HepG2 (cell line): ENCODE measurements around the gene CKAP2L. TPM values are rescaled to one million over a fixed set of nuclear protein-coding genes. Genes with fewer than 3 reads are reported as not detected.

Experiments used
- ATF7 ChIP-seq, 2 experiments: fragments of 450-650 bp in 1 of 2; sonication (generic) in 1 of 2; formaldehyde crosslinking in 1 of 2; IDR thresholded peaks; 2 replicates each; pipeline versions ENCODE4 v1.4.0 to v1.6.1; 2016 to 2020; ENCODE audit warnings: antibody characterized with exemption in 1 of 2, mild to moderate bottlenecking in 1 of 2, missing genetic modification reagents in 1 of 2
- CBX5 ChIP-seq: sonication (generic); formaldehyde crosslinking; IDR thresholded peaks from 2 replicates; pipeline ENCODE4 v1.4.0; 2020; ENCODE audit warnings: missing genetic modification reagents, borderline replicate concordance
- CHD4 ChIP-seq: fragments of 200-600 bp; sonication (generic); IDR thresholded peaks from 2 replicates; pipeline ENCODE4 v1.7.0; 2017; ENCODE audit warnings: mild to moderate bottlenecking, low read length, borderline replicate concordance
- GATAD1 ChIP-seq: IDR thresholded peaks from 2 replicates; pipeline ENCODE4 v1.6.1; 2016; ENCODE audit warnings: missing genetic modification reagents, missing compliant biosample characterization
- JUN ChIP-seq: sonication (generic); formaldehyde crosslinking; IDR thresholded peaks from 2 replicates; pipeline ENCODE4 v1.4.0; 2020; ENCODE audit warnings: mild to moderate bottlenecking, missing genetic modification reagents
- PHF8 ChIP-seq: sonication (generic); formaldehyde crosslinking; IDR thresholded peaks from 2 replicates; pipeline ENCODE4 v1.5.0; 2020; ENCODE audit warnings: missing genetic modification reagents
- RFX3 ChIP-seq: IDR thresholded peaks from 2 replicates; pipeline ENCODE4 v1.6.1; 2016; ENCODE audit warnings: missing biosample characterization, missing genetic modification reagents
- SMC3 ChIP-seq: IDR thresholded peaks from 2 replicates; pipeline ENCODE4 v1.6.1; 2011; ENCODE audit warnings: low read length, improper control_type of control experiment
- ZBTB20 ChIP-seq: sonication (generic); formaldehyde crosslinking; IDR thresholded peaks from 2 replicates; pipeline ENCODE4 v1.8.1; 2023; ENCODE audit warnings: missing genetic modification reagents, low read depth, mild to moderate bottlenecking, borderline replicate concordance
- ZNF383 ChIP-seq: sonication (generic); formaldehyde crosslinking; IDR thresholded peaks from 2 replicates; pipeline ENCODE4 v1.4.0; 2020; ENCODE audit warnings: missing genetic modification reagents, mild to moderate bottlenecking, borderline replicate concordance
- ZSCAN21 ChIP-seq: sonication (generic); formaldehyde crosslinking; IDR thresholded peaks from 2 replicates; pipeline ENCODE4 v1.8.0; 2022; ENCODE audit warnings: mild to moderate bottlenecking, missing genetic modification reagents, moderate library complexity, borderline replicate concordance
- ZZZ3 ChIP-seq: sonication (generic); formaldehyde crosslinking; IDR thresholded peaks from 2 replicates; pipeline ENCODE4 v1.4.0; 2020; ENCODE audit warnings: missing genetic modification reagents, mild to moderate bottlenecking, borderline replicate concordance
- polyA plus RNA-seq, 8 experiments: library from polyadenylated mRNA; depleted of rRNA in 3 of 8; stranded (reverse) in 7 of 8; unstranded in 1 of 8; fragments of >200 nt; fragmentation: Illumina TruSeq in 4 of 8; extraction: Trizol in 4 of 8; gene quantifications; 2 replicates each; pipeline versions ENCODE4 v1.2.1 to v1.2.3, GENCODE V29; 2011 to 2016; ENCODE audit warnings: low read depth in 4 of 8, missing spikeins in 1 of 8, mixed read lengths in 1 of 8; ENCODE audit not compliant: insufficient read depth in 1 of 8
- total RNA-seq, 5 experiments: library from RNA; depleted of rRNA; stranded (reverse); fragments of >200 nt; fragmentation: Illumina TruSeq; extraction: Trizol; gene quantifications; 2 replicates each; pipeline ENCODE4 v1.2.3, GENCODE V29; 2016; ENCODE audit warnings: low read depth in 1 of 5
- TF ChIP-seq, protein P1 (sequence below): sonication (generic); formaldehyde crosslinking; IDR thresholded peaks from 2 replicates; pipeline ENCODE4 v1.5.0; 2020; ENCODE audit warnings: mild to moderate bottlenecking, missing genetic modification reagents
- TF ChIP-seq, protein P2 (sequence below): IDR thresholded peaks from 2 replicates; pipeline ENCODE4 v1.6.1; 2016; ENCODE audit warnings: missing compliant biosample characterization, missing genetic modification reagents, borderline replicate concordance
- TF ChIP-seq, protein P3 (sequence below): sonication (generic); formaldehyde crosslinking; IDR thresholded peaks from 2 replicates; pipeline ENCODE4 v1.4.0; 2020; ENCODE audit warnings: mild to moderate bottlenecking, missing genetic modification reagents, borderline replicate concordance
- TF ChIP-seq, protein P4 (sequence below): sonication (generic); formaldehyde crosslinking; IDR thresholded peaks from 2 replicates; pipeline ENCODE4 v1.4.0; 2020; ENCODE audit warnings: mild to moderate bottlenecking, missing genetic modification reagents
- TF ChIP-seq, protein P5 (sequence below): sonication (generic); formaldehyde crosslinking; IDR thresholded peaks from 2 replicates; pipeline ENCODE4 v1.4.0; 2020; ENCODE audit warnings: missing genetic modification reagents

CKAP2L gene
- total and polyA plus RNA-seq, 2 of the 13 experiments (the other 11 are each of a cell fraction or from before 2014, with no cell fraction given) = 7.1 to 9.5 TPM

DNA sequence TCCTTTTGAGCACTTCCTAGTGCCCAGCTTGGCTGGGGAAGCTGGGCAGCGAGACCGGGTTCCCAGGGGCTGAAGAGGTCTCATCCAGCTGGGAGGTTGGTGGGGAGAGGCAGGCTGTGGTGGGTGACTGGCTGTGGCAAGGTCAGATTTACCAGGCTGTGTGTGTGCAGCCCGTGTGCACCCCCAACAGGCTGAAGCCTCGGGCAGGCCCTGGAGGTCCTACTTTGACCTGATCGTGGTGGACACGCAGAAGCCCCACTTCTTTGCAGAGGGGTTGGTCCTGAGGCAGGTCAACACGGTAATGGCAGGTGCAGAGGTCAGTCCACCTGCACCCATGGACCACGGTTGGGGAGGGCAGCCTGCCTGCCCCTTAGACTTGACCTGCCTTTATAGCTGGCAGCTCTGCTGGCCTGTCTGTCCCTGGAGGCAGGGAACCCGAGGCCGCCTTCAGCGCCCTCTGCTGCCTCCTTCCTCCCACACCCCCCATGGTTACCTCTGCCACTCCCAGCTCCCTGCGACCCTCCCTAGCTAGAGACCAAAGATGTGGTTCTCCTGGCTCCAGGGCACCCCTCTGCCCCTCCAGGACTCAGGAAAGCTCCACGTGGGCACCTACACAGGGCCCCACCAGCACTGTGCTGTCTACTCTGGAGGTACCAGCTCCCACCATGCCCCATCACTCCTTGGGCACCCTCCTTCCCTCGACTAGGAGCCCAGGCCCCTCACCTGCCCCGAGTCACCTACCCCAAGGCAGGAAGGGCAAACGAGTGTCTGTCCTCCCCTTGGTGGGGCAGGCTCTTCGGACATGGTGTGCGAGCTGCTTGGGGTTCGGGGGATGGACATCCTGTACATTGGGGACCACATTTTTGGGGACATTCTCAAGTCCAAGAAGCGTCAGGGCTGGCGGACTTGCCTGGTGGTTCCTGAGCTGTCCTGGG is 39.6 kb downstream of the CKAP2L start (continued):
- TF ChIP-seq, protein P1, sequence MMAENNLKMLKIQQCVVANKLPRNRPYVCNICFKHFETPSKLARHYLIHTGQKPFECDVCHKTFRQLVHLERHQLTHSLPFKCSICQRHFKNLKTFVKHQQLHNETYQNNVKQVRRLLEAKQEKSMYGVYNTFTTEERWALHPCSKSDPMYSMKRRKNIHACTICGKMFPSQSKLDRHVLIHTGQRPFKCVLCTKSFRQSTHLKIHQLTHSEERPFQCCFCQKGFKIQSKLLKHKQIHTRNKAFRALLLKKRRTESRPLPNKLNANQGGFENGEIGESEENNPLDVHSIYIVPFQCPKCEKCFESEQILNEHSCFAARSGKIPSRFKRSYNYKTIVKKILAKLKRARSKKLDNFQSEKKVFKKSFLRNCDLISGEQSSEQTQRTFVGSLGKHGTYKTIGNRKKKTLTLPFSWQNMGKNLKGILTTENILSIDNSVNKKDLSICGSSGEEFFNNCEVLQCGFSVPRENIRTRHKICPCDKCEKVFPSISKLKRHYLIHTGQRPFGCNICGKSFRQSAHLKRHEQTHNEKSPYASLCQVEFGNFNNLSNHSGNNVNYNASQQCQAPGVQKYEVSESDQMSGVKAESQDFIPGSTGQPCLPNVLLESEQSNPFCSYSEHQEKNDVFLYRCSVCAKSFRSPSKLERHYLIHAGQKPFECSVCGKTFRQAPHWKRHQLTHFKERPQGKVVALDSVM (CRISPR knock-in tag) = peak; percentile 30; the same call in 1 of the 2 replicates
- peak; percentile 31; the same call in 1 of the 2 replicates for TF ChIP-seq SMC3
- TF ChIP-seq PHF8 = peak; percentile 40; the same call in 1 of the 2 replicates
- no peak for TF ChIP-seq ZBTB20 (CRISPR knock-in tag)
- TF ChIP-seq CHD4 = no peak
- TF ChIP-seq JUN (CRISPR knock-in tag) = no peak
- TF ChIP-seq ZNF383 (CRISPR knock-in tag) = 0 out of 2 replicates have a peak, but pooled peaks have one; percentile 55
- peak; percentile 54; the same call in 1 of the 2 replicates for TF ChIP-seq ZSCAN21 (CRISPR knock-in tag)
- peak; percentile 58 for TF ChIP-seq GATAD1 (CRISPR knock-in tag)
- TF ChIP-seq RFX3 (CRISPR knock-in tag) = 0 out of 2 replicates have a peak, but pooled peaks have one; percentile 30
- TF ChIP-seq, protein P2, sequence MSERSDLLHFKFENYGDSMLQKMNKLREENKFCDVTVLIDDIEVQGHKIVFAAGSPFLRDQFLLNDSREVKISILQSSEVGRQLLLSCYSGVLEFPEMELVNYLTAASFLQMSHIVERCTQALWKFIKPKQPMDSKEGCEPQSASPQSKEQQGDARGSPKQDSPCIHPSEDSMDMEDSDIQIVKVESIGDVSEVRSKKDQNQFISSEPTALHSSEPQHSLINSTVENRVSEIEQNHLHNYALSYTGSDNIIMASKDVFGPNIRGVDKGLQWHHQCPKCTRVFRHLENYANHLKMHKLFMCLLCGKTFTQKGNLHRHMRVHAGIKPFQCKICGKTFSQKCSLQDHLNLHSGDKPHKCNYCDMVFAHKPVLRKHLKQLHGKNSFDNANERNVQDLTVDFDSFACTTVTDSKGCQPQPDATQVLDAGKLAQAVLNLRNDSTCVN (CRISPR knock-in tag) = 0 out of 2 replicates have a peak, but pooled peaks have one; percentile 55
- TF ChIP-seq, protein P3, sequence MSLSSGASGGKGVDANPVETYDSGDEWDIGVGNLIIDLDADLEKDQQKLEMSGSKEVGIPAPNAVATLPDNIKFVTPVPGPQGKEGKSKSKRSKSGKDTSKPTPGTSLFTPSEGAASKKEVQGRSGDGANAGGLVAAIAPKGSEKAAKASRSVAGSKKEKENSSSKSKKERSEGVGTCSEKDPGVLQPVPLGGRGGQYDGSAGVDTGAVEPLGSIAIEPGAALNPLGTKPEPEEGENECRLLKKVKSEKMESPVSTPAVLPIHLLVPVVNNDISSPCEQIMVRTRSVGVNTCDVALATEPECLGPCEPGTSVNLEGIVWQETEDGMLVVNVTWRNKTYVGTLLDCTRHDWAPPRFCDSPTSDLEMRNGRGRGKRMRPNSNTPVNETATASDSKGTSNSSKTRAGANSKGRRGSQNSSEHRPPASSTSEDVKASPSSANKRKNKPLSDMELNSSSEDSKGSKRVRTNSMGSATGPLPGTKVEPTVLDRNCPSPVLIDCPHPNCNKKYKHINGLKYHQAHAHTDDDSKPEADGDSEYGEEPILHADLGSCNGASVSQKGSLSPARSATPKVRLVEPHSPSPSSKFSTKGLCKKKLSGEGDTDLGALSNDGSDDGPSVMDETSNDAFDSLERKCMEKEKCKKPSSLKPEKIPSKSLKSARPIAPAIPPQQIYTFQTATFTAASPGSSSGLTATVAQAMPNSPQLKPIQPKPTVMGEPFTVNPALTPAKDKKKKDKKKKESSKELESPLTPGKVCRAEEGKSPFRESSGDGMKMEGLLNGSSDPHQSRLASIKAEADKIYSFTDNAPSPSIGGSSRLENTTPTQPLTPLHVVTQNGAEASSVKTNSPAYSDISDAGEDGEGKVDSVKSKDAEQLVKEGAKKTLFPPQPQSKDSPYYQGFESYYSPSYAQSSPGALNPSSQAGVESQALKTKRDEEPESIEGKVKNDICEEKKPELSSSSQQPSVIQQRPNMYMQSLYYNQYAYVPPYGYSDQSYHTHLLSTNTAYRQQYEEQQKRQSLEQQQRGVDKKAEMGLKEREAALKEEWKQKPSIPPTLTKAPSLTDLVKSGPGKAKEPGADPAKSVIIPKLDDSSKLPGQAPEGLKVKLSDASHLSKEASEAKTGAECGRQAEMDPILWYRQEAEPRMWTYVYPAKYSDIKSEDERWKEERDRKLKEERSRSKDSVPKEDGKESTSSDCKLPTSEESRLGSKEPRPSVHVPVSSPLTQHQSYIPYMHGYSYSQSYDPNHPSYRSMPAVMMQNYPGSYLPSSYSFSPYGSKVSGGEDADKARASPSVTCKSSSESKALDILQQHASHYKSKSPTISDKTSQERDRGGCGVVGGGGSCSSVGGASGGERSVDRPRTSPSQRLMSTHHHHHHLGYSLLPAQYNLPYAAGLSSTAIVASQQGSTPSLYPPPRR (CRISPR knock-in tag) = 0 out of 2 replicates have a peak, but pooled peaks have one; percentile 30
- TF ChIP-seq, protein P4, sequence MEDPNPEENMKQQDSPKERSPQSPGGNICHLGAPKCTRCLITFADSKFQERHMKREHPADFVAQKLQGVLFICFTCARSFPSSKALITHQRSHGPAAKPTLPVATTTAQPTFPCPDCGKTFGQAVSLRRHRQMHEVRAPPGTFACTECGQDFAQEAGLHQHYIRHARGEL = no peak
- TF ChIP-seq CBX5 (CRISPR knock-in tag) = peak; percentile 48; the same call in 1 of the 2 replicates
- TF ChIP-seq ZZZ3 = 0 out of 2 replicates have a peak, but pooled peaks have one; percentile 59
- TF ChIP-seq, protein P5, sequence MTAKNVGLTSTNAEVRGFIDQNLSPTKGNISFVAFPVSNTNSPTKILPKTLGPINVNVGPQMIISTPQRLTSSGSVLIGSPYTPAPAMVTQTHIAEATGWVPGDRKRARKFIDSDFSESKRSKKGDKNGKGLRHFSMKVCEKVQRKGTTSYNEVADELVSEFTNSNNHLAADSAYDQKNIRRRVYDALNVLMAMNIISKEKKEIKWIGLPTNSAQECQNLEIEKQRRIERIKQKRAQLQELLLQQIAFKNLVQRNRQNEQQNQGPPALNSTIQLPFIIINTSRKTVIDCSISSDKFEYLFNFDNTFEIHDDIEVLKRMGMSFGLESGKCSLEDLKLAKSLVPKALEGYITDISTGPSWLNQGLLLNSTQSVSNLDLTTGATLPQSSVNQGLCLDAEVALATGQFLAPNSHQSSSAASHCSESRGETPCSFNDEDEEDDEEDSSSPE = no peak
- no peak for TF ChIP-seq ATF7 (IDR thresholded peaks at IDR 0.05)
- 0 out of 2 replicates have a peak, but pooled peaks have one; percentile 53 for TF ChIP-seq ATF7 (CRISPR knock-in tag; IDR thresholded peaks at IDR 0.05)
